K562 (cell line): ENCODE data around the gene MANEAL. TPM values are rescaled to one million over a fixed set of nuclear protein-coding genes. Genes with fewer than 3 reads are reported as not detected.

Source experiments
- ATAC-seq: fragments of 200-7000 bp; cut with Tn5 transposase; 3 replicates; pipeline ENCODE4 v1.9.1; 2020; ENCODE audit warnings: moderate library complexity
- BruUV-seq: library from RNA; stranded (reverse); fragments of 400-500 nt; replicated peaks from 2 replicates; lab custom pipeline; 2021; lab: Mats Ljungman, UMichigan
- CTCF ChIA-PET: fragments of 300-600 bp; formaldehyde crosslinking; extraction: SDS; loops from one replicate; lab custom pipeline; 2021; ENCODE audit warnings: low intra/inter-chr PET ratio; lab: Yijun Ruan, JAX
- POLR2A ChIA-PET: fragments of 300-600, 350-650 bp; sonication (Branson Sonifier 250); formaldehyde crosslinking; extraction: SDS; loops from one replicate; lab custom pipeline; 2021; ENCODE audit warnings: antibody characterized with exemption, inconsistent platforms; lab: Yijun Ruan, JAX
- DNase-seq, 4 experiments: peaks; one replicate each; pipeline versions ENCODE4 v3.0.0 to v3.0.0-alpha.2; 2011 to 2018; ENCODE audit warnings: low spot score in 3 of 4, mixed read lengths in 3 of 4; ENCODE audit errors: extremely low read depth in 1 of 4
- FAIRE-seq: peaks from 2 replicates; lab custom pipeline; 2011; peaks lifted over from hg19 to GRCh38; lab: Jason Lieb, UNC
- H2AFZ ChIP-seq: 2 replicates; pipeline ENCODE4 v1.6.0; 2011; ENCODE audit warnings: low read depth, low read length, control low read depth, inconsistent platforms
- H3K27ac ChIP-seq: fragments of 200-600 bp; 3 replicates; pipeline ENCODE4 v1.8.0; 2011; ENCODE audit warnings: low read depth, mild to moderate bottlenecking, control low read depth, inconsistent platforms, low read length, moderate library complexity, mixed read lengths; ENCODE audit errors: extremely low read depth
- H3K27me3 ChIP-seq, 2 experiments: fragments of 300-600 bp in 1 of 2; 2 replicates in 1 of 2; 3 replicates in 1 of 2; pipeline versions ENCODE4 v1.6.0 to v1.8.0; 2011; ENCODE audit warnings: inconsistent platforms in 2 of 2, low read length in 2 of 2, mild to moderate bottlenecking in 1 of 2, mixed read lengths in 1 of 2, moderate library complexity in 1 of 2; ENCODE audit not compliant: control insufficient read depth in 2 of 2, insufficient read depth in 2 of 2
- H3K36me3 ChIP-seq: fragments of 300-600 bp; 3 replicates; pipeline ENCODE4 v1.8.0; 2011; ENCODE audit warnings: mild to moderate bottlenecking, low read length, inconsistent platforms; ENCODE audit not compliant: control insufficient read depth, insufficient read depth
- H3K4me1 ChIP-seq, 2 experiments: fragments of 200-600 bp in 1 of 2; replicated peaks in 1 of 2; 2 replicates in 1 of 2; 3 replicates in 1 of 2; pipeline versions ENCODE4 v1.5.1 to v1.8.0; 2011; ENCODE audit warnings: inconsistent platforms in 2 of 2, low read length in 2 of 2, mild to moderate bottlenecking in 1 of 2, mixed read lengths in 1 of 2, moderate library complexity in 1 of 2; ENCODE audit not compliant: control insufficient read depth in 2 of 2, insufficient read depth in 2 of 2
- H3K4me2 ChIP-seq: 2 replicates; pipeline ENCODE4 v1.6.1; 2011; ENCODE audit warnings: low read length, control low read depth, inconsistent platforms, mixed read lengths; ENCODE audit not compliant: insufficient read depth
- H3K4me3 ChIP-seq: fragments of 200-600 bp; sonication (generic), shearing (Covaris generic); 2 replicates; pipeline ENCODE4 v1.5.1; 2016; ENCODE audit warnings: control low read depth, inconsistent platforms
- H3K79me2 ChIP-seq: fragments of 200-600 bp; 3 replicates; pipeline ENCODE4 v1.8.0; 2011; ENCODE audit warnings: low read length, inconsistent platforms; ENCODE audit not compliant: control insufficient read depth, insufficient read depth
- H3K9ac ChIP-seq, 2 experiments: 2 replicates each; pipeline versions ENCODE4 v1.6.0 to v1.6.1; 2011; ENCODE audit warnings: low read depth in 2 of 2, low read length in 2 of 2, control low read depth in 1 of 2, inconsistent platforms in 1 of 2, mild to moderate bottlenecking in 1 of 2, mixed read lengths in 1 of 2; ENCODE audit not compliant: insufficient read depth in 1 of 2
- H3K9me1 ChIP-seq: one replicate; pipeline ENCODE4 v1.6.0; 2011; ENCODE audit warnings: inconsistent platforms, mild to moderate bottlenecking, low read length, moderate library complexity; ENCODE audit not compliant: control insufficient read depth, insufficient read depth
- H3K9me3 ChIP-seq: replicated peaks from 2 replicates; pipeline ENCODE4 v1.5.1; 2011; ENCODE audit warnings: low read depth, low read length, inconsistent platforms; ENCODE audit not compliant: control insufficient read depth, insufficient read depth
- H4K20me1 ChIP-seq: replicated peaks from 2 replicates; pipeline ENCODE4 v1.6.1; 2011; ENCODE audit warnings: low read length, inconsistent platforms, mixed read lengths; ENCODE audit not compliant: control insufficient read depth, insufficient read depth
- ASH1L ChIP-seq: fragments of 450-650 bp; IDR thresholded peaks from 2 replicates; pipeline ENCODE4 v1.6.1; 2018; ENCODE audit warnings: borderline replicate concordance, mild to moderate bottlenecking, low read depth; ENCODE audit not compliant: partially characterized antibody
- CEBPB ChIP-seq: fragments of 450-650 bp; IDR thresholded peaks from 2 replicates; pipeline ENCODE4 v1.6.1; 2016; ENCODE audit warnings: missing genetic modification characterization, missing compliant biosample characterization
- CGGBP1 ChIP-seq: fragments of 250-450 bp; sonication (Bioruptor Pico); IDR thresholded peaks from 2 replicates; pipeline ENCODE4 v1.9.0; 2021; ENCODE audit warnings: mild to moderate bottlenecking
- ELK3 ChIP-seq: fragments of 450-650 bp; formaldehyde crosslinking; IDR thresholded peaks from 2 replicates; pipeline ENCODE4 v1.4.0; 2020; ENCODE audit warnings: mild to moderate bottlenecking
- FOXK2 ChIP-seq, 2 experiments: fragments of 450-650 bp; IDR thresholded peaks in 1 of 2; conservative IDR thresholded peaks in 1 of 2; 2 replicates each; pipeline ENCODE4 v1.6.1; 2016; ENCODE audit warnings: low read depth in 2 of 2, mild to moderate bottlenecking in 1 of 2
- GATAD2A ChIP-seq: fragments of 450-650 bp; IDR thresholded peaks from 2 replicates; pipeline ENCODE4 v1.6.1; 2017
- ILF3 ChIP-seq: fragments of 450-650 bp; IDR thresholded peaks from 2 replicates; pipeline ENCODE4 v1.6.1; 2018; ENCODE audit warnings: antibody characterized with exemption, mild to moderate bottlenecking, moderate library complexity, borderline replicate concordance
- JUNB ChIP-seq: fragments of 450-650 bp; formaldehyde crosslinking; conservative IDR thresholded peaks from 2 replicates; pipeline ENCODE4 v1.4.0; 2020; ENCODE audit warnings: mild to moderate bottlenecking
- NFIC ChIP-seq: fragments of 450-650 bp; IDR thresholded peaks from 2 replicates; pipeline ENCODE4 v1.6.1; 2017; ENCODE audit warnings: mild to moderate bottlenecking, inconsistent platforms
- PCBP1 ChIP-seq: fragments of 200-400 bp; formaldehyde crosslinking; IDR thresholded peaks from 2 replicates; pipeline ENCODE4 v1.6.1; 2018; ENCODE audit warnings: mild to moderate bottlenecking, low read depth, low read length; ENCODE audit not compliant: poor library complexity, severe bottlenecking
- RFX1 ChIP-seq: fragments of 450-650 bp; IDR thresholded peaks from 2 replicates; pipeline ENCODE4 v1.6.1; 2016; ENCODE audit warnings: mild to moderate bottlenecking, moderate library complexity
- ZNF224 ChIP-seq: sonication (generic); formaldehyde crosslinking; IDR thresholded peaks from 2 replicates; pipeline ENCODE4 v1.8.0; 2022; ENCODE audit warnings: mild to moderate bottlenecking, missing genetic modification reagents
- WGBS: fragments of 100-300 bp; shearing (Covaris generic); methylation state at CpG from one replicate; pipeline ENCODE4 v1.1.6; 2016; ENCODE audit warnings: low coverage, mixed read lengths; ENCODE audit not compliant: insufficient coverage; ENCODE audit errors: missing lambda C conversion rate; 5-methylcytosine and 5-hydroxymethylcytosine counted together
- in situ Hi-C: fragments of 300-500 bp; cut with MboI; formaldehyde crosslinking; loops from 4 replicates; pipeline ENCODE4 v1.15.0; 2018; ENCODE audit warnings: inconsistent platforms, mixed read lengths
- intact Hi-C: fragments of 100-400 bp; cut with micrococcal nuclease; formaldehyde crosslinking; loops from 2 replicates; pipeline ENCODE4 v1.14.2; 2022
- polyA plus RNA-seq, 8 experiments: library from polyadenylated mRNA; depleted of rRNA in 4 of 8; stranded (reverse) in 5 of 8; unstranded in 3 of 8; fragments of >200 nt; fragmentation: Nextera tagmentation in 2 of 8; fragmentation: Illumina TruSeq in 1 of 8; extraction: Ambion mirVana in 2 of 8; extraction: Trizol in 1 of 8; gene quantifications; 2 replicates each; pipeline versions ENCODE4 v1.2.1 to v1.2.3, GENCODE V29; 2011 to 2014; ENCODE audit warnings: inconsistent platforms in 1 of 8, missing spikeins in 1 of 8
- total RNA-seq, 7 experiments: library from RNA; depleted of rRNA in 6 of 7; stranded (reverse); fragments of >200 nt in 6 of 7; fragmentation: Illumina TruSeq in 2 of 7; extraction: Trizol in 2 of 7; gene quantifications; 2 replicates each; pipeline versions ENCODE4 v1.2.1 to v1.2.3, GENCODE V29; 2011 to 2021; ENCODE audit warnings: low replicate concordance in 1 of 7

MANEAL gene
- total and polyA plus RNA-seq, 9 of the 15 experiments (the other 6 are each of a cell fraction or from before 2014, with no cell fraction given): 0.37 to 3.2 (median 1.2) TPM

GRCh38 chr1:37755951-37756560 is 37.6 kb upstream of the MANEAL start:
- no peak; the same call in 2 of the 3 replicates for ATAC-seq
- Histone ChIP-seq H2AFZ (no peak overlapping the region), H3K27ac (no peak overlapping the region), H3K4me2 (no peak overlapping the region), H3K9ac (no peak overlapping the region), H3K4me1 (peaks cover 4 to 12% of the 10 kb centered on the region in 2 experiments; a peak in 3 of 5 replicates), H3K4me3 (no peak overlapping the region), H3K9me3 (no peaks in the 10 kb centered on the region), H4K20me1 (peaks cover 5% of the 10 kb centered on the region; the same call in 1 of the 2 replicates), H3K36me3 (no peaks in the 10 kb centered on the region), H3K79me2 (no peaks in the 10 kb centered on the region), H3K27me3 (peaks cover 18 to 27% of the 10 kb centered on the region in 2 experiments; a peak in 4 of 5 replicates), H3K9me1 (no peaks in the 10 kb centered on the region)
- POLR2A ChIA-PET: interaction anchor here (0.7 to 1.1 kb wide), 4 partner anchors 10 to 66 kb away, joined by 3 to 4 read pairs (median 4); a partner anchor contains a TSS
- DNase-seq: no peak
- in situ Hi-C loops: no loop called here
- CTCF ChIA-PET: no interaction called here
- intact Hi-C loops: no loop called here
- FAIRE-seq: no peak
- WGBS: 6% methylated on average over 4 of the region's 4 CpGs
- no peak for TF ChIP-seq PCBP1
- TF ChIP-seq ILF3: no peak
- TF ChIP-seq ZNF224: no peak
- peak; percentile 47; the same call in 1 of the 2 replicates for TF ChIP-seq CEBPB (tag)
- BruUV-seq: no TSS peak

- no TSS peak for BruUV-seq
- H3K4me1 ChIP-seq: peaks cover 4 to 15% of the 10 kb centered on the region in 2 experiments; a peak in 3 of 5 replicates
- no peaks in the 10 kb centered on the region for H3K79me2 ChIP-seq
- 2% methylated on average over 2 of the region's 2 CpGs for WGBS
- DNase-seq (no peak), ATAC-seq (no peak), FAIRE-seq (no peak)
- ChIA-PET CTCF (no interaction called here), POLR2A (interaction anchor here (0.6 to 1.3 kb wide), 4 partner anchors 9 to 1571 kb away, joined by 3 to 4 read pairs (median 4); no protein-coding TSS in a partner anchor)
- no peak overlapping the region for H2AFZ ChIP-seq
- in situ Hi-C loops: no loop called here
- H4K20me1 ChIP-seq: peaks cover 12% of the 10 kb centered on the region
- no peak overlapping the region for H3K4me2 ChIP-seq
- no peak overlapping the region; the same call in 2 of the 3 replicates for H3K27ac ChIP-seq
- no peaks in the 10 kb centered on the region for H3K9me1 ChIP-seq
- no peak overlapping the region for H3K4me3 ChIP-seq
- H3K27me3 ChIP-seq: peaks cover 18 to 24% of the 10 kb centered on the region in 2 experiments
- H3K9ac ChIP-seq: no peak overlapping the region
- no peaks in the 10 kb centered on the region for H3K36me3 ChIP-seq
- intact Hi-C loops: no loop called here
- no peaks in the 10 kb centered on the region for H3K9me3 ChIP-seq
- no peak for TF ChIP-seq NFIC
- TF ChIP-seq JUNB (CRISPR knock-in tag): no peak
- no peak for TF ChIP-seq GATAD2A
- no peak for TF ChIP-seq ASH1L
- no peak for TF ChIP-seq ELK3 (CRISPR knock-in tag)
- no peak for TF ChIP-seq FOXK2 (conservative IDR thresholded peaks at IDR 0.05 in 1 of 2, IDR thresholded peaks at IDR 0.05 in 1 of 2; ENCODE audit: low read depth in 2 of 2)
- TF ChIP-seq CGGBP1: no peak
- TF ChIP-seq RFX1: no peak
Measured at GRCh38 chr1:37759451-37759850, 34.2 kb upstream of the MANEAL start.
